GM19025 (cell line): ENCODE results near the gene EGF.

Experiments
- ATAC-seq: cut with Tn5 transposase; IDR thresholded peaks from one replicate; pipeline ENCODE4 v1.9.1; 2021; ENCODE audit warnings: mild to moderate bottlenecking, low read depth, moderate library complexity; ENCODE audit not compliant: unreplicated experiment

Gene EGF

GRCh38 chr4:109989618-109990017 is 76.9 kb downstream of the EGF start:
- no peak for ATAC-seq

DNA sequence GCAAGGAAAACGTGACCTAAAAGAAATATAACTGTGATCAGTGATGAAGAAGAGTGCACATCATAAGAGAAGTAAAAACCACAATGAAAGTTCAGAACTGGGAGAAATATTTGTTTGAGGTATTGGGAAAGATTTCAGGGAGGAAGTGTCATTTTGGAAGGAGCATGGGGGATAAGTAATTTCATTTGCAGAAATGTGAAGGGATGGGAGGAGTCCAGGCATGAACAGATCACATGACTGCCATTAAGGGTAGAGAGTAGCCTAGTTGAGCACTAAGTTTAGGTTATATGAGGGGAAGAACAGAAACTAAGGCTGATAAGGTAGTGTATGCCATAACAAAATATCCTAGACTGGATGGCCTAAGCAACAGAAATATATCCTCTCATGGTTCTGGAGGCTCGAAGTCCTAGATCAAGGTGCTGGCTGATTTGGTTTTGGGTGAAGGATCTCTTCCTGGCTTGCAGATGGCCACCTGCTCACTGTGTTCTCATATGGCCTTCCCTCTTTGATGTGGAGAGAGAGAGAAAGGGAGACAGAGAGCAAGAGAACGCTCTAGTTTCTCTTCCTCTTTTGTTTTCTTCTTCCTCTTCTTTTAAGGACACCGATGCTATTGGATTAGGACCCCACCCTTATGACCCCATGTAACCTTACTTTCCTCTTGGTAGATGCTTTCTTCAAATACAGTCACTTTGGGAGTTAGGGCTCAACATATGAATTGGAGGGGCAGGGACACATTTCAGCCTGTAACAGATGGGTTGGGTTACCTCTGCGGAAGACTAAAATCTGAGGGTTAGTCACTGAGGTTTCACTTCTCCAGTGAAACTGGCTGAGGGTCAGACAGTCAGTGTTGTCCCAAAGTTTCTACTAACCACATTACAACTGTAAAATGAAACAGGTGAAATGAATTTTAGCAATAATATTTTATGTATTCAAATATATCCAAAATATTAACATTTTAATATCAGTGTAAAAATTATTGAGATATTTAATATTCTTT is 77.9 kb downstream of the EGF start:
- peak; percentile 78 for ATAC-seq

- ATAC-seq: no peak
These were observed 80.4 kb downstream of the EGF start for GRCh38 chr4:109993116-109993515.

- peak; percentile 52 for ATAC-seq
These were observed 81.7 kb downstream of the EGF start for GRCh38 chr4:109994415-109994827.

GRCh38 chr4:109996526-109996925 is 83.8 kb downstream of the EGF start:
- no peak for ATAC-seq

- peak; percentile 38 for ATAC-seq
These were observed 86.3 kb downstream of the EGF start for GRCh38 chr4:109998867-109999584.

DNA sequence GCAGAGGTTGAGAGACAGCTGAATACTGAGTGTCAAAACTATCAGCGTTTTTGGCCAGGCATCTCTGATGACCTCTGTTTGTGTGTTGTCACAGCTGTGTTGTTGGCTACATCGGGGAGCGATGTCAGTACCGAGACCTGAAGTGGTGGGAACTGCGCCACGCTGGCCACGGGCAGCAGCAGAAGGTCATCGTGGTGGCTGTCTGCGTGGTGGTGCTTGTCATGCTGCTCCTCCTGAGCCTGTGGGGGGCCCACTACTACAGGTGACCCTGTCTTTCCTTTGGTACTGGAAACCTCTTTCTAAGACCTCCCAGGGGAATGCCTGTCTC is 86.9 kb downstream of the EGF start:
- ATAC-seq: no peak

DNA sequence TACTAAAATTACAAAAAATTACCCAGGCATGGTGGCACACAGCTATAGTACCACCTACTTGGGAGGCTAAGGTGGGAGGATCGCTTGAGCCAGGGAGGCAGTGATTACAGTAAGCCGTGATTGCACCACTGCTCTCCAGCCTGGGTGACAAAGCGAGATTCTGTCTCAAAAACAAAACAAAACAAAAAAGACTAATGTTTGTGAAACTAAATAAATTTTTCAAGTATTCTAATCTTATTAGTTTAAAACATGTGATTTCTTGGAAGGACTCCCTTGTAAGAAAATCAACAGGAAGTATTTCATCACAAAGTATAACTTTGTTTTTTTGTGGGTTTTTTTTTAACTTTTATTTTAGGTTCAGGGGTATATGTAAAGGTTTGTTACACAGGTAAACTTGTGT is 89.6 kb downstream of the EGF start:
- ATAC-seq: no peak

DNA sequence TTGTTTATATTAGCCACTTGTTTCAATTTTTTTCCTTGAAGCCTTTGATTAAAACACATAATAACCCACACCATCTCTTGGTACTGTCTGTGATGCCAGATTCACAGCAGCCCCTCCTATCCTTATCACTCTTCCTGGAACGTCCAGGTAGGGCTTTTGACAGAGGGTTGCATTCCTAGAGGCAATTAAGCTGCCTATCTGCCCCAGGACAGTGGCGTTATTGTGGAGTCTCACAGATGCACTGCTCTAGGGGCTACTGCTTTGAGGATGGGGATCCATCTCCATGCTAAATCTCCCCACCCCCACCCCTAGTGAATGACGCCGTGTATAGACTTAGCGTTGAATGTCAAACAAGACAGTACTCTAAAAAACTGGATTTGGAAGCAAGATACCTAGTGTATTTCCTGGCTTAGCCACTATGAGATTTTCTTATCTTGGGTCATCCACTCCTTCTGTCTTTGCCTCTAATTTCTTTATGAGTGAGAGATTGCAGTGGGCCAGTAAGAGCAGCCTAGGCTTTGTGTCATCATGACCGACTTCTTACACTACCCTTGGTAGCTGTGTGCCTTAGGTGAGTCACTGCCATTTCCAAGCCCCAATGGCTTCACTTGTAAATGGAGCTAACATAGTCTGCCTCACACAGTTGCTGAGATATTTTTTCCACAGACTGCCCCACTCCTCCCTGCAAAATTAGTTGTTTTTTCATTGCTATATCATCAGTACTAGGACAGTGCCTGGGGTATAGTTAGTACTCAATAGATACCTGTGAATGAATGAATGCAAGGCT is 90.9 kb downstream of the EGF start:
- no peak for ATAC-seq

DNA sequence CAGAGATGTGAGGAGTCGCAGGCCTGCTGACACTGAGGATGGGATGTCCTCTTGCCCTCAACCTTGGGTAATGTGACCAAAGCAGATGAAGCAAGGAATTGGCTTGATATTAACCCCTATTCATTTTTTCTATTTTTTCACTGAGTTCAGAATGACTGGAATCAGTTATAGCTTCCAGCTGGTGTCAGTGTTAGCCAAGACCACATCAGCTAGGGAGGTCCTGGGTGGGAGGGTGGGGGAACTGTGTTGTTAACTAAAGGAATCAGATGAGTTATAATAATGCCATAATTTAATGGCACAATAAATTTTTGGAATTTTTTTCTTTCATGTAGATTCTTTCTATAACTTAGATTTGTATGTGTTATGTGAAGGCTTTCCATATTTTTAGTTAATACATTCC is 91.9 kb downstream of the EGF start:
- ATAC-seq: no peak

GRCh38 chr4:110005461-110006056 is 92.9 kb downstream of the EGF start:
- peak; percentile 76 for ATAC-seq

GRCh38 chr4:110007217-110007616 is 94.5 kb downstream of the EGF start:
- ATAC-seq: no peak

GRCh38 chr4:110008540-110008939 is 95.9 kb downstream of the EGF start:
- ATAC-seq: no peak

GRCh38 chr4:110009550-110009949 is 96.9 kb downstream of the EGF start:
- ATAC-seq: no peak

DNA sequence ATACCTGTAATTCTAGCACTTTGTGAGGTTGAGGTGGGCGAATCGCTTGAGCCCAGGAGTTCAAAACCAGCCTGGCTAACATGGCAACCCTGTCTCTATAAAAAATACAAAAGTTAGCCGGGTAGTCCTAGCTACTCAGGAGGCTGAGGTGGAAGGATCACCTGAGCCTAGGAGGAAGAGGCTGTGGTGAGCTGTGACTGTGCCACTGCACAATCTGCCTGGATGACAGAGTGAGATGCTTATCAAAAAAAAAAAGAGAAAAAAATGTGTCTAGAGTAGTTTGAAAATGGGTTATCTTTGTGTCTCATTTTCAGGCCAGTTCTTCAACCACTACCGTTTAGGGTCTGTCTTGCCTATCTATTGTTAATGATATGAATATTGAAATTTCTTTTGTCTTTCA is 98.1 kb downstream of the EGF start:
- ATAC-seq: no peak

GRCh38 chr4:110012917-110013316 is 100.2 kb downstream of the EGF start:
- no peak for ATAC-seq

DNA sequence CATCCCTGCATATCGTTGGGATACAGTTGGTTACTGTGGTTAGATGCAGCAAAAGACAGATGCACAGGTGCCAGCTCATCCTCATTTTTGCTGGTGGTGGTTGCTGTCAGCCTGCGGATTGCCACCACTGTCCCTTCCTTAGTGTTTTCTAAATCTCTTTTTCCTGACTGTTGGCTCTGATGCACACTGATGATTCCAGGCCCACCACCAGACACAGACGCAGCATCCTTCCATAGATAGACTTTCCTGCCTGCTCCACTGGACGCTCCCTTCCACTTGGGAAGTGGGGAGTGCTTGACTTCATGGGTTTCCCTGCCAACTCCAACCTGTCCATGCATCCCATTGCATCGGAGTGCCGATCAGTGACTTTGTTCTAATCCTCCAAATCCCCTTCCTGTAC is 101.5 kb downstream of the EGF start:
- ATAC-seq: no peak

DNA sequence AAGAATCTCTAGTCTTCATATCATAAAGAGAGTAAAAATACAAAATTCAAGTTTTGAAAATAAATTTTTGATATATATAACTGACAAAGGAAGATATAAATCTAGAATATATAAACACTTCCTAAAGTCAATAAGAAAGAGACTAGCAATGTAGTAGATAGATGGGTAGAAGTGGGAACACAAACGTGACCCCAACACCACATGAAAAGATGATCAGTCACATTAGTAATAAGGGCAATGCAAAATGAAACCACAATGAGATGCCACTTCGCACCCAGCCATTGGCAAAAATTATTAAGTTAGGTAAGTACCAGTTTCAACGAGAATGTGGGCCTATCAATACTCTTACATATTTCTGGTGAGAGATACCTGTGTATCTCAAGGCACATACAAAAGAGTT is 106.5 kb downstream of the EGF start:
- no peak for ATAC-seq

GRCh38 chr4:110020139-110020538 is 107.5 kb downstream of the EGF start:
- ATAC-seq: no peak

- no peak for ATAC-seq
These were observed 108.2 kb downstream of the EGF start for GRCh38 chr4:110020646-110021443.
